ENCODE measurements around the gene DCP2. TPM values are rescaled to one million over a fixed set of nuclear protein-coding genes. Genes with fewer than 3 reads are reported as not detected.

Gene DCP2
- total RNA-seq, 4 donors from 2014 or later, result 20.7 to 27.3 (median 22.1) TPM

GRCh38 chr5:113031557-113031956 is 55.0 kb downstream of the DCP2 start:
- intact Hi-C loops (cut with DNase I; ENCODE audit: low total_unique reads), result no loop called here
- 83 to 89% methylated on average over 2 of the region's 2 CpGs for WGBS, 2 donors
- no peak for DNase-seq (ENCODE audit: low spot score in 2 of 2)
- no peak overlapping the region for H3K4me3 ChIP-seq (ENCODE audit: low read depth, poor library complexity, severe bottlenecking)
- no peak for TF ChIP-seq CTCF (IDR thresholded peaks at IDR 0.05)
- TF ChIP-seq POLR2A (IDR thresholded peaks at IDR 0.05), result no peak

- WGBS, 2 donors, result 92 to 93% methylated on average over 13 of the region's 13 CpGs
- DNase-seq (ENCODE audit: low spot score in 2 of 2), result no peak
- intact Hi-C loops (cut with DNase I; ENCODE audit: low total_unique reads), result no loop called here
- TF ChIP-seq POLR2A (IDR thresholded peaks at IDR 0.05) (no peak), CTCF (IDR thresholded peaks at IDR 0.05) (no peak)
- H3K4me3 ChIP-seq (ENCODE audit: low read depth, poor library complexity, severe bottlenecking), result no peak overlapping the region
Measured at GRCh38 chr5:113034182-113034773, 57.7 kb downstream of the DCP2 start.

- intact Hi-C loops (cut with DNase I; ENCODE audit: low total_unique reads), result no loop called here
- no peak for DNase-seq (ENCODE audit: low spot score in 2 of 2)
- TF ChIP-seq CTCF (IDR thresholded peaks at IDR 0.05) (no peak), POLR2A (IDR thresholded peaks at IDR 0.05) (no peak)
- WGBS, 2 donors, result 50 to 62% methylated on average over 1 of the region's 1 CpG
- H3K4me3 ChIP-seq (ENCODE audit: low read depth, poor library complexity, severe bottlenecking), result no peak overlapping the region
Measured at GRCh38 chr5:113035096-113035495, 58.5 kb downstream of the DCP2 start.

GRCh38 chr5:113036321-113036720 is 59.7 kb downstream of the DCP2 start:
- 91 to 94% methylated on average over 4 of the region's 4 CpGs for WGBS, 2 donors
- intact Hi-C loops (cut with DNase I; ENCODE audit: low total_unique reads), result no loop called here
- no peak for DNase-seq (ENCODE audit: low spot score in 2 of 2)
- no peak overlapping the region for H3K4me3 ChIP-seq (ENCODE audit: low read depth, poor library complexity, severe bottlenecking)
- TF ChIP-seq CTCF (IDR thresholded peaks at IDR 0.05) (no peak), POLR2A (IDR thresholded peaks at IDR 0.05) (no peak)

- TF ChIP-seq POLR2A (IDR thresholded peaks at IDR 0.05) (no peak), CTCF (IDR thresholded peaks at IDR 0.05) (no peak)
- intact Hi-C loops (cut with DNase I; ENCODE audit: low total_unique reads), result no loop called here
Measured at GRCh38 chr5:113036826-113037225, 60.2 kb downstream of the DCP2 start.

GRCh38 chr5:113038136-113038535 is 61.5 kb downstream of the DCP2 start:
- WGBS, 2 donors, result 85 to 96% methylated on average over 1 of the region's 1 CpG
- TF ChIP-seq CTCF (IDR thresholded peaks at IDR 0.05) (no peak), POLR2A (IDR thresholded peaks at IDR 0.05) (no peak)
- DNase-seq (ENCODE audit: low spot score in 2 of 2), result no peak

More at GRCh38 chr5:113036826-113037225, 60.2 kb downstream of the DCP2 start:
- DNase-seq (ENCODE audit: low spot score in 2 of 2), result no peak
- WGBS, 2 donors, result 100% methylated on average over 1 of the region's 1 CpG
- no peak overlapping the region for H3K4me3 ChIP-seq (ENCODE audit: low read depth, poor library complexity, severe bottlenecking)

More at GRCh38 chr5:113038136-113038535, 61.5 kb downstream of the DCP2 start:
- intact Hi-C loops (cut with DNase I; ENCODE audit: low total_unique reads), result no loop called here
- H3K4me3 ChIP-seq (ENCODE audit: low read depth, poor library complexity, severe bottlenecking), result no peak overlapping the region

Data from lower leg skin (tissue), 4 donors.